Loucy (cell line): Measurements from ENCODE around the gene EPB41.

ENCODE experiments used
- H2AFZ ChIP-seq: fragments of 200-600 bp; sonication (generic); 2 replicates; pipeline ENCODE4 v1.6.0; 2016; ENCODE audit warnings: antibody characterized with exemption, mild to moderate bottlenecking, low read length, moderate library complexity
- H3F3A ChIP-seq: fragments of 200-600 bp; 2 replicates; pipeline ENCODE4 v1.6.0; 2016; ENCODE audit warnings: antibody characterized with exemption, low read depth, mild to moderate bottlenecking
- H3K27me3 ChIP-seq: fragments of 200-600 bp; sonication (generic); 2 replicates; pipeline ENCODE4 v1.6.1; 2014; ENCODE audit warnings: low read length, mild to moderate bottlenecking; ENCODE audit not compliant: insufficient read depth, poor library complexity, severe bottlenecking
- H3K36me3 ChIP-seq: fragments of 200-600 bp; sonication (generic); 2 replicates; pipeline ENCODE4 v1.6.1; 2016; ENCODE audit warnings: low read length; ENCODE audit not compliant: insufficient read depth
- H3K4me1 ChIP-seq: fragments of 200-600 bp; sonication (generic); 2 replicates; pipeline ENCODE4 v1.5.1; 2014; ENCODE audit warnings: low read length, mild to moderate bottlenecking; ENCODE audit not compliant: insufficient read depth, poor library complexity, severe bottlenecking
- H3K4me2 ChIP-seq: fragments of 200-600 bp; sonication (generic); 2 replicates; pipeline ENCODE4 v1.6.0; 2014; ENCODE audit warnings: antibody characterized with exemption, low read length, low read depth, mild to moderate bottlenecking; ENCODE audit not compliant: poor library complexity, severe bottlenecking
- H3K4me3 ChIP-seq: fragments of 200-600 bp; sonication (generic); 2 replicates; pipeline ENCODE4 v1.5.1; 2014; ENCODE audit warnings: low read length, mild to moderate bottlenecking, mixed read lengths; ENCODE audit not compliant: poor library complexity, severe bottlenecking
- H3K79me2 ChIP-seq: fragments of 200-600 bp; sonication (generic); 2 replicates; pipeline ENCODE4 v1.6.1; 2014; ENCODE audit warnings: low read length; ENCODE audit not compliant: insufficient read depth
- H3K9ac ChIP-seq: fragments of 200-600 bp; sonication (generic); 2 replicates; pipeline ENCODE4 v1.6.0; 2014; ENCODE audit warnings: mild to moderate bottlenecking, low read depth, low read length, moderate library complexity; ENCODE audit not compliant: poor library complexity, severe bottlenecking
- H3K9me2 ChIP-seq: fragments of 200-600 bp; sonication (generic); replicated peaks from 2 replicates; pipeline ENCODE4 v1.6.1; 2016; ENCODE audit warnings: low read depth, low read length, mixed read lengths
- H3K9me3 ChIP-seq: fragments of 200-600 bp; sonication (generic); 2 replicates; pipeline ENCODE4 v1.6.1; 2014; ENCODE audit warnings: mild to moderate bottlenecking, antibody characterized with exemption, low read length, low read depth; ENCODE audit not compliant: insufficient read depth
- H4K20me1 ChIP-seq: fragments of 200-600 bp; sonication (generic); 2 replicates; pipeline ENCODE4 v1.6.0; 2014; ENCODE audit warnings: antibody characterized with exemption, low read length, mild to moderate bottlenecking; ENCODE audit not compliant: insufficient read depth, poor library complexity, severe bottlenecking
- CTCF ChIP-seq: fragments of 200-600 bp; sonication (generic); conservative IDR thresholded peaks from 2 replicates; pipeline ENCODE4 v1.5.1; 2014; ENCODE audit warnings: mild to moderate bottlenecking, antibody characterized with exemption, low read length
- EZH2phosphoT487 ChIP-seq: fragments of 200-600 bp; IDR thresholded peaks from 2 replicates; pipeline ENCODE4 v1.6.1; 2018; ENCODE audit warnings: antibody characterized with exemption, mild to moderate bottlenecking, moderate library complexity, borderline replicate concordance

EPB41 gene

GRCh38 chr1:29121516-29121935 lies 207.2 kb downstream of the EPB41 start:
- Histone ChIP-seq H3K79me2 (no peaks in the 10 kb centered on the region), H3K36me3 (peaks cover 15% of the 10 kb centered on the region; the same call in 1 of the 2 replicates), H3K9me2 (no peaks in the 10 kb centered on the region), H3K27me3 (no peaks in the 10 kb centered on the region), H2AFZ (no peak overlapping the region), H3K9ac (no peak overlapping the region), H3K4me2 (no peak overlapping the region), H4K20me1 (no peaks in the 10 kb centered on the region), H3K4me1 (no peaks in the 10 kb centered on the region), H3F3A (no peaks in the 10 kb centered on the region), H3K9me3 (no peaks in the 10 kb centered on the region), H3K4me3 (no peak overlapping the region)
- TF ChIP-seq CTCF (no peak), EZH2phosphoT487 (no peak)

DNA sequence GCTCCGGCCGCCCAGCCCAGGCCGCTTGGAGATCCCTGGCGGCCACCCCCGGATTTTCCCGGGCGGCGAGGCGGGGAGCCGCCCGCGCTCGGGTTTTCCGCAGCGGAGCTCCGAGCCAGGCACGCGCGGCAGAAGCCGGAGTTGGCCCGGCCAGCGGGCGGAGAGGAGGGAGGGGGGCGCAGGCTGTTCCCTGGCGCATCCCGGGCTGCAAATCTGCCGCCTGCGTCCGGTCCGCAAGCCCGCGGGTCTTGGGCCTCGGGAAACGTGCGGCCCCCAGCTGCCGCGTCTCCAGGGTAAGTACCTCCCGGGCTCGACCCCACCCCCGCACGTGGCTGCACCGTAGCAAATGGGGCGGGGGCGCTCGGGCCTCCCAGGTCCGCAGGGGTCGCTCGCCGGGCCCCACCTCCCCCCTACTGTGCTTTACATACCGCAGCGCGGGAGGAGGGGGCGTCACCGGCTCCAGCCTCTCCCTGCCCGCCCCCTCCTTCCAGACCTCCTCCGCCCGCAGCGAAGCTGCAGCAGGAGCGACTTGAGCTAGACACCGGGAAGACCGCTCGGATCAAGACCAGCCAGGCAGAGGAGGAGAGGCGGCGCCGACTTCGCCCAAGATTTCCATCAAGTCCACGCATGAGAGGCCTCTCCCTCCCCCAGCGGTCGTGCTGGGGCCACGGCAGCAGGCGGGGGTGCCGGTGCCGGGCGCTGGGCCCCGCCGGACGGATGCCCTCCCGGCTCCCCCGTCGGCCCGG lies 207.7 kb downstream of the EPB41 start:
- no peak overlapping the region for H3K4me3 ChIP-seq
- H3F3A ChIP-seq = no peaks in the 10 kb centered on the region
- H3K9ac ChIP-seq = no peak overlapping the region
- no peak overlapping the region for H2AFZ ChIP-seq
- no peak for TF ChIP-seq EZH2phosphoT487
- TF ChIP-seq CTCF = no peak
- no peaks in the 10 kb centered on the region for H3K4me1 ChIP-seq
- peaks cover 9% of the 10 kb centered on the region; the same call in 1 of the 2 replicates for H3K36me3 ChIP-seq
- no peaks in the 10 kb centered on the region for H3K9me3 ChIP-seq
- H3K9me2 ChIP-seq = no peaks in the 10 kb centered on the region
- no peaks in the 10 kb centered on the region for H3K27me3 ChIP-seq
- H3K4me2 ChIP-seq = no peak overlapping the region
- H4K20me1 ChIP-seq = no peaks in the 10 kb centered on the region
- no peaks in the 10 kb centered on the region for H3K79me2 ChIP-seq

DNA sequence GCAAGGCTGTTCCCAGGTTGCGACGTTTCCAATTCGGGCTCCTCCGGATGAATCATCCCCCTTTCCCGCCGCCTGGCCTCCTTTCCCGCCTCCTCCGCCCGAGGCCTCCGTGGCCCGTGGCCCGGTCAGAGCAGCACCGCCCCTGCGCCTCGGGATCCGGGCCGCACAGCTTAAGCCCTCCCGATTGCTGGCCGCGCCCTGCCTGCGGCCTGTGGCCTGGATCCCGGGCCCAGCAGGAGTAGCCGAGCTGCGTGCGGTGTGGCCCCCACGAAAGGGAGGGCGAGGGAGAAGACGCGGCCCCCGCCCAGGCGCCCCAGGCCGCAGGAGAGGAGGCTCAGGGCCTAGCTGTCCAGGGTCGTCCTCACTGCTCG lies 208.3 kb downstream of the EPB41 start:
- Histone ChIP-seq H3K27me3 (no peaks in the 10 kb centered on the region), H3K4me2 (no peak overlapping the region), H3K4me3 (no peak overlapping the region)

More for the DNA sequence above, 208.3 kb downstream of the EPB41 start:
- Histone ChIP-seq H3K9me2 (no peaks in the 10 kb centered on the region), H4K20me1 (no peaks in the 10 kb centered on the region), H3F3A (no peaks in the 10 kb centered on the region), H2AFZ (no peak overlapping the region), H3K4me1 (no peaks in the 10 kb centered on the region), H3K36me3 (peaks cover 3% of the 10 kb centered on the region; the same call in 1 of the 2 replicates), H3K9me3 (no peaks in the 10 kb centered on the region), H3K79me2 (no peaks in the 10 kb centered on the region), H3K9ac (no peak overlapping the region)
- no peak for TF ChIP-seq EZH2phosphoT487
- no peak for TF ChIP-seq CTCF
